ENCODE measurements around the gene APBB3.
"Not testable (repeated sequence)": the region's sequence is repeated elsewhere in the genome, so short reads cannot be mapped to it uniquely, and the experiment has no call there.

APBB3 gene

GRCh38 chr5:140564196-140565023 lies at the start of gene APBB3, which contains the start of gene SLC35A4:
Gene APBB3 (minus strand): TSS chr5:140564598. CDS start chr5:140564245, 353 bp downstream.
Gene SLC35A4 (plus strand): TSS chr5:140564828. CDS start chr5:140567170, 2,342 bp downstream.
- peak; percentile 77 for DNase-seq

GRCh38 chr5:140611020-140611521 lies 46.7 kb upstream of the APBB3 start:
- no peak for DNase-seq

GRCh38 chr5:140609126-140609525 lies 44.7 kb upstream of the APBB3 start:
- DNase-seq: no peak

- DNase-seq: no peak
These were observed 44.3 kb upstream of the APBB3 start for GRCh38 chr5:140608722-140609121.

GRCh38 chr5:140607031-140607430 lies 42.6 kb upstream of the APBB3 start:
- DNase-seq: no peak

- DNase-seq: no peak
These were observed 41.5 kb upstream of the APBB3 start for GRCh38 chr5:140605879-140606278.

- no peak for DNase-seq
These were observed 39.3 kb upstream of the APBB3 start for GRCh38 chr5:140603734-140604133.

GRCh38 chr5:140603446-140603698 lies 39.0 kb upstream of the APBB3 start:
- DNase-seq: not testable (repeated sequence)

GRCh38 chr5:140602147-140602546 lies 37.7 kb upstream of the APBB3 start:
- no peak for DNase-seq

- DNase-seq: no peak
These were observed 35.7 kb upstream of the APBB3 start for GRCh38 chr5:140600096-140600495.

- DNase-seq: no peak
These were observed 34.4 kb upstream of the APBB3 start for GRCh38 chr5:140598836-140599235.

- no peak for DNase-seq
These were observed 31.9 kb upstream of the APBB3 start for GRCh38 chr5:140596321-140596741.

GRCh38 chr5:140595538-140596300 lies 31.3 kb upstream of the APBB3 start:
- DNase-seq: no peak

- no peak for DNase-seq
These were observed 29.8 kb upstream of the APBB3 start for GRCh38 chr5:140594169-140594568.

GRCh38 chr5:140593070-140593469 lies 28.7 kb upstream of the APBB3 start:
- DNase-seq: not testable (repeated sequence)

GRCh38 chr5:140591747-140592372 lies 27.5 kb upstream of the APBB3 start:
- DNase-seq: no peak

- DNase-seq: no peak
These were observed 26.5 kb upstream of the APBB3 start for GRCh38 chr5:140590861-140591260.

- DNase-seq: no peak
These were observed 24.1 kb upstream of the APBB3 start for GRCh38 chr5:140588311-140589070.

GRCh38 chr5:140587495-140587894 lies 23.1 kb upstream of the APBB3 start:
- DNase-seq: no peak

- not testable (repeated sequence) for DNase-seq
These were observed 14.9 kb upstream of the APBB3 start for GRCh38 chr5:140579188-140579747.

GRCh38 chr5:140576776-140577201 lies 12.4 kb upstream of the APBB3 start:
- DNase-seq: no peak

- no peak for DNase-seq
These were observed 10.9 kb upstream of the APBB3 start for GRCh38 chr5:140575309-140575708.
